ENCODE data around the gene LRP1B. TPM values are rescaled to one million over a fixed set of nuclear protein-coding genes. Genes with fewer than 3 reads are reported as not detected.

The LRP1B gene
- total RNA-seq, 1 experiment from 2014 or later, result 0.52 TPM

DNA sequence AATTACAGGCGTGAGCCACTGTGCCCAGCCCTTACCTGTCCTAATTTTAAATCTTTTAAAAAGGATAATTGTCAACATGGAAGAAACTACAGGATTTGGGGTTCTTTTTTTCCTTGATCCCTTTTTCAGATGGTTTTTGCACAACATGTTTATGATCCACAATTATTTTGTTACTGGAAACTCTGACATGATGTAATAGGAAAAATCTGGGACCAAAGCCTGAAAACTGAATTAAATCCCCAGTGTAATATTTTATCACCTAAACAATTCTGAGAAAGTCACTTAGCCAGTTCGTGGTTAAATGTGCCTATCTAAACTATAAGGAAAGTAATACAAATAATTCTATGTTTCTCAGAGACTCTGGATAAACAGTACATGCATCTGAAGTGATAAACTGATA is 1649.7 kb downstream of the LRP1B start:
- Mint-ChIP-seq H3K4me1 (no peaks in the 10 kb centered on the region), H3K27me3 (ENCODE audit: low read depth) (no peaks in the 10 kb centered on the region), H3K4me3 (no peak overlapping the region), H3K36me3 (no peaks in the 10 kb centered on the region), H3K27ac (no peak overlapping the region), H3K9me3 (no peaks in the 10 kb centered on the region)
- ATAC-seq (no peak), DNase-seq (ENCODE audit: low spot score) (no peak)
- POLR2A ChIA-PET, result no interaction called here
- no peak for TF ChIP-seq JUN (CRISPR knock-in tag; IDR thresholded peaks at IDR 0.05)
- no peak for TF ChIP-seq CREM (CRISPR knock-in tag; IDR thresholded peaks at IDR 0.05)
- TF ChIP-seq CREB1 (CRISPR knock-in tag; IDR thresholded peaks at IDR 0.05), result no peak
- no peak for TF ChIP-seq IRF2 (CRISPR knock-in tag; IDR thresholded peaks at IDR 0.05; ENCODE audit: borderline replicate concordance, low read depth)
- TF ChIP-seq SMAD3 (CRISPR knock-in tag; IDR thresholded peaks at IDR 0.05; ENCODE audit: borderline replicate concordance), result no peak
- TF ChIP-seq GABPB1 (CRISPR knock-in tag; IDR thresholded peaks at IDR 0.05), result no peak
- TF ChIP-seq ZNF232 (CRISPR knock-in tag; IDR thresholded peaks at IDR 0.05), result no peak
- no peak for TF ChIP-seq KAT7 (CRISPR knock-in tag; IDR thresholded peaks at IDR 0.05; ENCODE audit: borderline replicate concordance)
- CTCF ChIA-PET, result no interaction called here

DNA sequence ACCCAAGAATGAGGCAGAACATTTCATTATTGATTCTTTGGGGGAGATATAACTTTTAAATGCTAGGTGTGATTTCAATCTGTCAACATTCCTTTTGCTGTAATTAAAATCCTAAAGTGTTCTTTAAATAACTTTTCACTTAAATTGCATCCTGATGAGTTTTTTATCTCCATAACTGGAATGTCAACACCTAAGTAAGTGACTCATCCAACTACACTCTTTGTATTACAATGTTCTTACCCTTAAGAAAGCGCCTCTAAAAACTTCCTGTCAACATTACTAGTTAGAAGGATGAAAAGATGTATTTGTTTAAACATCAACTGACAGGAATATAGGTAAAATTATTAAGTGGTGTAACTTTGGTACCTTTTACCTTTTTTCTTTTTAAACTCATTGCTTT is 1657.0 kb downstream of the LRP1B start:
- Mint-ChIP-seq H3K27ac (no peak overlapping the region), H3K9me3 (0 out of 2 replicates have a peak, but pooled peaks cover 4% of the 10 kb centered on the region), H3K36me3 (no peaks in the 10 kb centered on the region), H3K4me3 (no peak overlapping the region), H3K4me1 (peaks cover 9% of the 10 kb centered on the region), H3K27me3 (ENCODE audit: low read depth) (no peaks in the 10 kb centered on the region)
- POLR2A ChIA-PET, result no interaction called here
- ATAC-seq, result no peak
- TF ChIP-seq, protein P1, sequence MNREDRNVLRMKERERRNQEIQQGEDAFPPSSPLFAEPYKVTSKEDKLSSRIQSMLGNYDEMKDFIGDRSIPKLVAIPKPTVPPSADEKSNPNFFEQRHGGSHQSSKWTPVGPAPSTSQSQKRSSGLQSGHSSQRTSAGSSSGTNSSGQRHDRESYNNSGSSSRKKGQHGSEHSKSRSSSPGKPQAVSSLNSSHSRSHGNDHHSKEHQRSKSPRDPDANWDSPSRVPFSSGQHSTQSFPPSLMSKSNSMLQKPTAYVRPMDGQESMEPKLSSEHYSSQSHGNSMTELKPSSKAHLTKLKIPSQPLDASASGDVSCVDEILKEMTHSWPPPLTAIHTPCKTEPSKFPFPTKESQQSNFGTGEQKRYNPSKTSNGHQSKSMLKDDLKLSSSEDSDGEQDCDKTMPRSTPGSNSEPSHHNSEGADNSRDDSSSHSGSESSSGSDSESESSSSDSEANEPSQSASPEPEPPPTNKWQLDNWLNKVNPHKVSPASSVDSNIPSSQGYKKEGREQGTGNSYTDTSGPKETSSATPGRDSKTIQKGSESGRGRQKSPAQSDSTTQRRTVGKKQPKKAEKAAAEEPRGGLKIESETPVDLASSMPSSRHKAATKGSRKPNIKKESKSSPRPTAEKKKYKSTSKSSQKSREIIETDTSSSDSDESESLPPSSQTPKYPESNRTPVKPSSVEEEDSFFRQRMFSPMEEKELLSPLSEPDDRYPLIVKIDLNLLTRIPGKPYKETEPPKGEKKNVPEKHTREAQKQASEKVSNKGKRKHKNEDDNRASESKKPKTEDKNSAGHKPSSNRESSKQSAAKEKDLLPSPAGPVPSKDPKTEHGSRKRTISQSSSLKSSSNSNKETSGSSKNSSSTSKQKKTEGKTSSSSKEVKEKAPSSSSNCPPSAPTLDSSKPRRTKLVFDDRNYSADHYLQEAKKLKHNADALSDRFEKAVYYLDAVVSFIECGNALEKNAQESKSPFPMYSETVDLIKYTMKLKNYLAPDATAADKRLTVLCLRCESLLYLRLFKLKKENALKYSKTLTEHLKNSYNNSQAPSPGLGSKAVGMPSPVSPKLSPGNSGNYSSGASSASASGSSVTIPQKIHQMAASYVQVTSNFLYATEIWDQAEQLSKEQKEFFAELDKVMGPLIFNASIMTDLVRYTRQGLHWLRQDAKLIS (CRISPR knock-in tag; IDR thresholded peaks at IDR 0.05; ENCODE audit: borderline replicate concordance), result no peak
- no peak for TF ChIP-seq ZNF317 (CRISPR knock-in tag; IDR thresholded peaks at IDR 0.05; ENCODE audit: borderline replicate concordance, low read depth)
- TF ChIP-seq IRF2 (CRISPR knock-in tag; IDR thresholded peaks at IDR 0.05; ENCODE audit: borderline replicate concordance, low read depth), result no peak
- no peak for TF ChIP-seq GRHL2 (CRISPR knock-in tag; IDR thresholded peaks at IDR 0.05; ENCODE audit: insufficient replicate concordance, severe bottlenecking)
- TF ChIP-seq, protein P2, sequence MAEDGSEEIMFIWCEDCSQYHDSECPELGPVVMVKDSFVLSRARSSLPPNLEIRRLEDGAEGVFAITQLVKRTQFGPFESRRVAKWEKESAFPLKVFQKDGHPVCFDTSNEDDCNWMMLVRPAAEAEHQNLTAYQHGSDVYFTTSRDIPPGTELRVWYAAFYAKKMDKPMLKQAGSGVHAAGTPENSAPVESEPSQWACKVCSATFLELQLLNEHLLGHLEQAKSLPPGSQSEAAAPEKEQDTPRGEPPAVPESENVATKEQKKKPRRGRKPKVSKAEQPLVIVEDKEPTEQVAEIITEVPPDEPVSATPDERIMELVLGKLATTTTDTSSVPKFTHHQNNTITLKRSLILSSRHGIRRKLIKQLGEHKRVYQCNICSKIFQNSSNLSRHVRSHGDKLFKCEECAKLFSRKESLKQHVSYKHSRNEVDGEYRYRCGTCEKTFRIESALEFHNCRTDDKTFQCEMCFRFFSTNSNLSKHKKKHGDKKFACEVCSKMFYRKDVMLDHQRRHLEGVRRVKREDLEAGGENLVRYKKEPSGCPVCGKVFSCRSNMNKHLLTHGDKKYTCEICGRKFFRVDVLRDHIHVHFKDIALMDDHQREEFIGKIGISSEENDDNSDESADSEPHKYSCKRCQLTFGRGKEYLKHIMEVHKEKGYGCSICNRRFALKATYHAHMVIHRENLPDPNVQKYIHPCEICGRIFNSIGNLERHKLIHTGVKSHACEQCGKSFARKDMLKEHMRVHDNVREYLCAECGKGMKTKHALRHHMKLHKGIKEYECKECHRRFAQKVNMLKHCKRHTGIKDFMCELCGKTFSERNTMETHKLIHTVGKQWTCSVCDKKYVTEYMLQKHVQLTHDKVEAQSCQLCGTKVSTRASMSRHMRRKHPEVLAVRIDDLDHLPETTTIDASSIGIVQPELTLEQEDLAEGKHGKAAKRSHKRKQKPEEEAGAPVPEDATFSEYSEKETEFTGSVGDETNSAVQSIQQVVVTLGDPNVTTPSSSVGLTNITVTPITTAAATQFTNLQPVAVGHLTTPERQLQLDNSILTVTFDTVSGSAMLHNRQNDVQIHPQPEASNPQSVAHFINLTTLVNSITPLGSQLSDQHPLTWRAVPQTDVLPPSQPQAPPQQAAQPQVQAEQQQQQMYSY (CRISPR knock-in tag; IDR thresholded peaks at IDR 0.05), result no peak
- no peak for TF ChIP-seq GABPB1 (CRISPR knock-in tag; IDR thresholded peaks at IDR 0.05)
- TF ChIP-seq, protein P3, sequence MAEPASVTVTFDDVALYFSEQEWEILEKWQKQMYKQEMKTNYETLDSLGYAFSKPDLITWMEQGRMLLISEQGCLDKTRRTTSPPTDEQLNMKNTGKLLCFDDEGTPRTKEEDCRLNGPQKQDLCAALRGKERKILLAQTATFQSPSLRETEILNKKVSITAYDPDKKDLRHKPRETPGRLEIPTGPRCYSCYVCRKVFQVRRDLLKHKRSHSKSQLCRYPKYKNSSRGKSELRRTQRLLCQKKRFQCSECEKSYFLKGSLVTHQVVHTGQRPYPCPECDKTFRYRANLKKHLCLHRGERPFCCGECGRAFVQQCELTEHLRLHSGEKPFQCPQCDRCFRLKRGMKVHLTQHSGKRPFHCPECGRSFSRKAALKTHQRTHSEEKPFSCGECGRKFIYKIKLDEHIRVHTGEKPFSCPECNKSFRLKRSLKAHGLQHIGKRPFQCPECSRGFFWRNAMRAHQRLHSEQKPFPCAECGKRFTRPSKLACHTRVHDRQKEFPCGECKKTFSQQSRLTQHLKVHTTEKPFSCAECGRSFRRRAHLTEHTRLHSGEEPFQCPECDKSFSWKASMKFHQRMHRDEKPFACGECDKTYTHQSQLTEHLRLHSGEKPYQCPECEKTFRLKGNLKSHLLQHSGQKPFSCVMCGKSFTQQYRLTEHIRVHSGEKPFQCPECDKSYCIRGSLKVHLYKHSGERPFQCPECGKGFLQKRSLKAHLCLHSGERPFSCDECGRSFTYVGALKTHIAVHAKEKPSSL (CRISPR knock-in tag; conservative IDR thresholded peaks at IDR 0.05), result no peak
- TF ChIP-seq ZNF671 (CRISPR knock-in tag; IDR thresholded peaks at IDR 0.05), result no peak
- TF ChIP-seq, protein P4, sequence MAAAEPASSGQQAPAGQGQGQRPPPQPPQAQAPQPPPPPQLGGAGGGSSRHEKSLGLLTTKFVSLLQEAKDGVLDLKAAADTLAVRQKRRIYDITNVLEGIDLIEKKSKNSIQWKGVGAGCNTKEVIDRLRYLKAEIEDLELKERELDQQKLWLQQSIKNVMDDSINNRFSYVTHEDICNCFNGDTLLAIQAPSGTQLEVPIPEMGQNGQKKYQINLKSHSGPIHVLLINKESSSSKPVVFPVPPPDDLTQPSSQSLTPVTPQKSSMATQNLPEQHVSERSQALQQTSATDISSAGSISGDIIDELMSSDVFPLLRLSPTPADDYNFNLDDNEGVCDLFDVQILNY (CRISPR knock-in tag; IDR thresholded peaks at IDR 0.05), result no peak
- TF ChIP-seq, protein P5, sequence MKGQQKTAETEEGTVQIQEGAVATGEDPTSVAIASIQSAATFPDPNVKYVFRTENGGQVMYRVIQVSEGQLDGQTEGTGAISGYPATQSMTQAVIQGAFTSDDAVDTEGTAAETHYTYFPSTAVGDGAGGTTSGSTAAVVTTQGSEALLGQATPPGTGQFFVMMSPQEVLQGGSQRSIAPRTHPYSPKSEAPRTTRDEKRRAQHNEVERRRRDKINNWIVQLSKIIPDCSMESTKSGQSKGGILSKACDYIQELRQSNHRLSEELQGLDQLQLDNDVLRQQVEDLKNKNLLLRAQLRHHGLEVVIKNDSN (CRISPR knock-in tag; IDR thresholded peaks at IDR 0.05), result no peak
- no peak for TF ChIP-seq MXD4 (CRISPR knock-in tag; IDR thresholded peaks at IDR 0.05; ENCODE audit: borderline replicate concordance)
- TF ChIP-seq NR2C2 (CRISPR knock-in tag; IDR thresholded peaks at IDR 0.05), result no peak
- TF ChIP-seq, protein P6, sequence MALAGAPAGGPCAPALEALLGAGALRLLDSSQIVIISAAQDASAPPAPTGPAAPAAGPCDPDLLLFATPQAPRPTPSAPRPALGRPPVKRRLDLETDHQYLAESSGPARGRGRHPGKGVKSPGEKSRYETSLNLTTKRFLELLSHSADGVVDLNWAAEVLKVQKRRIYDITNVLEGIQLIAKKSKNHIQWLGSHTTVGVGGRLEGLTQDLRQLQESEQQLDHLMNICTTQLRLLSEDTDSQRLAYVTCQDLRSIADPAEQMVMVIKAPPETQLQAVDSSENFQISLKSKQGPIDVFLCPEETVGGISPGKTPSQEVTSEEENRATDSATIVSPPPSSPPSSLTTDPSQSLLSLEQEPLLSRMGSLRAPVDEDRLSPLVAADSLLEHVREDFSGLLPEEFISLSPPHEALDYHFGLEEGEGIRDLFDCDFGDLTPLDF (CRISPR knock-in tag; IDR thresholded peaks at IDR 0.05), result no peak
- no peak for TF ChIP-seq KAT7 (CRISPR knock-in tag; IDR thresholded peaks at IDR 0.05; ENCODE audit: borderline replicate concordance)
- TF ChIP-seq, protein P7, sequence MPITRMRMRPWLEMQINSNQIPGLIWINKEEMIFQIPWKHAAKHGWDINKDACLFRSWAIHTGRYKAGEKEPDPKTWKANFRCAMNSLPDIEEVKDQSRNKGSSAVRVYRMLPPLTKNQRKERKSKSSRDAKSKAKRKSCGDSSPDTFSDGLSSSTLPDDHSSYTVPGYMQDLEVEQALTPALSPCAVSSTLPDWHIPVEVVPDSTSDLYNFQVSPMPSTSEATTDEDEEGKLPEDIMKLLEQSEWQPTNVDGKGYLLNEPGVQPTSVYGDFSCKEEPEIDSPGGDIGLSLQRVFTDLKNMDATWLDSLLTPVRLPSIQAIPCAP (CRISPR knock-in tag; IDR thresholded peaks at IDR 0.05), result no peak
- TF ChIP-seq ZNF232 (CRISPR knock-in tag; IDR thresholded peaks at IDR 0.05), result no peak
- DNase-seq (ENCODE audit: low spot score), result no peak
- CTCF ChIA-PET, result no interaction called here

All from WTC11 (cell line).